PC-3 (cell line): ENCODE results near the gene ACADL.

Experiments
- CTCF ChIP-seq: fragments of 300-600 bp; sonication (generic); conservative IDR thresholded peaks from 2 replicates; pipeline ENCODE4 v1.5.1; 2017; ENCODE audit warnings: antibody characterized with exemption, low read depth, mild to moderate bottlenecking, low read length
- EZH2 ChIP-seq: fragments of 300-600 bp; sonication (generic); IDR thresholded peaks from one replicate; pipeline ENCODE4 v1.6.1; 2017; ENCODE audit warnings: antibody characterized with exemption, mild to moderate bottlenecking, low read length; ENCODE audit not compliant: unreplicated experiment
- EZH2phosphoT487 ChIP-seq: fragments of 300-600 bp; sonication (generic); IDR thresholded peaks from 2 replicates; pipeline ENCODE4 v1.6.1; 2018; ENCODE audit warnings: mild to moderate bottlenecking, antibody characterized with exemption, low read length, borderline replicate concordance

GRCh38 chr2:210230984-210231383 is 5.7 kb upstream of the ACADL start:
- TF ChIP-seq CTCF (no peak), EZH2 (no peak), EZH2phosphoT487 (no peak)
